Heart right ventricle (tissue), 16 donors: ENCODE measurements around the gene KPNA6. TPM values are rescaled to one million over a fixed set of nuclear protein-coding genes. Genes with fewer than 3 reads are reported as not detected.

Experiments used
- ATAC-seq, 8 donors: fragments of 200-7000 bp; cut with Tn5 transposase; one replicate each; pipeline ENCODE4 v1.9.1; 2020; ENCODE audit warnings: mild to moderate bottlenecking in 8 of 8, moderate library complexity in 8 of 8, moderate number of reproducible peaks in 1 of 8
- DNase-seq, 2 donors: peaks; one replicate each; pipeline ENCODE4 v3.0.0-alpha.2; 2020
- H3K27ac ChIP-seq, 10 donors: fragments of 200-600 bp; sonication (generic) in 2 of 10; one replicate each; pipeline versions ENCODE4 v1.5.0 to v1.8.0; 2020 to 2022; ENCODE audit warnings: mild to moderate bottlenecking in 3 of 10
- H3K27me3 ChIP-seq, 7 donors: fragments of 200-600 bp; one replicate each; pipeline ENCODE4 v1.8.0; 2021 to 2022; ENCODE audit warnings: mild to moderate bottlenecking in 2 of 7
- H3K36me3 ChIP-seq, 9 donors: fragments of 200-600 bp; sonication (generic) in 1 of 9; one replicate each; pipeline versions ENCODE4 v1.5.0 to v1.8.0; 2020 to 2022; ENCODE audit warnings: mild to moderate bottlenecking in 2 of 9
- H3K4me1 ChIP-seq, 9 donors: fragments of 200-600 bp; sonication (generic) in 1 of 9; one replicate each; pipeline versions ENCODE4 v1.5.0 to v1.8.0; 2020 to 2022; ENCODE audit warnings: mild to moderate bottlenecking in 4 of 9
- H3K4me3 ChIP-seq, 10 donors: fragments of 200-600 bp; sonication (generic) in 2 of 10; one replicate each; pipeline versions ENCODE4 v1.5.0 to v1.8.0; 2020 to 2022; ENCODE audit warnings: mild to moderate bottlenecking in 7 of 10, moderate library complexity in 2 of 10
- H3K9me3 ChIP-seq, 11 donors: fragments of 200-600 bp in 10 of 11; sonication (generic) in 2 of 11; one replicate each; pipeline versions ENCODE4 v1.5.0 to v1.8.0; 2013 to 2022; ENCODE audit warnings: mild to moderate bottlenecking in 2 of 11, control low read depth in 1 of 11, moderate library complexity in 1 of 11
- CTCF ChIP-seq, 9 donors: fragments of 200-600 bp; sonication (generic) in 2 of 9; IDR thresholded peaks; one replicate each; pipeline versions ENCODE4 v1.5.0 to v1.8.0; 2021 to 2022; ENCODE audit warnings: antibody characterized with exemption in 9 of 9, mild to moderate bottlenecking in 5 of 9, moderate library complexity in 1 of 9
- WGBS, 2 donors: extraction: QIAGEN DNeasy Blood & Tissue Kit; methylation state at CpG; one replicate each; pipeline ENCODE4 v1.1.7; 2013; ENCODE audit warnings: inconsistent platforms in 1 of 2; 5-methylcytosine and 5-hydroxymethylcytosine counted together
- intact Hi-C, 10 donors: fragments of 100-400 bp; cut with DNase I; formaldehyde crosslinking; loops; one replicate each; pipeline versions ENCODE4 v1.11.1 to v1.14.2; 2022
- polyA plus RNA-seq, 2 donors: library from polyadenylated mRNA; stranded (reverse); fragments of 200-250 nt; gene quantifications; one replicate each; pipeline ENCODE4 v1.2.3, GENCODE V29; 2013
- total RNA-seq, 10 donors: library from RNA; stranded (reverse); fragmentation: NEBNext Ultra II Directional in 3 of 10; extraction: Animal tissue kit (Norgen Biotek cat#: 25700) in 3 of 10; gene quantifications; one replicate each; pipeline versions ENCODE4 v1.2.1 to v1.2.4, GENCODE V29; 2021 to 2023
- donor health status: Arrhythmogenic right ventricular cardiomyopathy.
- donor health status: ischemic (EF 13 %, LVEDD 7.1; RV severe dilation, severe dysfunction).
- donor health status: healthy with polysubstance abuse.
- donor health status: DM: no; HTN: yes; CAD: no.
- donor health status: DM: no; HTN: no; CAD: no.
- donor health status: ischemic (EF 25% LVEDD 6.9; RV normal size, moderate dysfunction).
- donor health status: ischemic (EF 25% LVEDD 5.7; RV mildly dilated, moderate dysfunction).
- donor health status: healthy.
- donor health status: DM: yes; HTN: yes; CAD: no.
- donor health status: Ischemic cardiomyopathy.
- donor health status: ischemic (EF 35%, LVEDD 5.7; RV mildly dilated, moderate dysfunction).
- donor health status: nonischemic (EF 11% LVEDD 7.7; RV severe dilation, severe dysfunction).
- donor health status: DM: yes; HTN: yes; CAD: no.
- donor health status: PGD.
- donor health status: ischemic (EF 29% LVEDD 5.4; RV normal size, mild dysfunction).
- donor health status: nonischemic (EF 23%, LVEDD 6.1; RV moderate dilation, normal function).

The KPNA6 gene
- total and polyA plus RNA-seq, 12 donors = 10.2 to 92.5 (median 81.7) TPM

GRCh38 chr1:32100807-32101708 is 6.8 kb upstream of the KPNA6 start:
- TF ChIP-seq CTCF (IDR thresholded peaks at IDR 0.05) = no peak
- no peak overlapping the region for H3K4me3 ChIP-seq
- no peaks in the 10 kb centered on the region for H3K27me3 ChIP-seq
- H3K36me3 ChIP-seq = peaks cover 0 to 72% (median 16%) of the 10 kb centered on the region in 9 donors
- H3K27ac ChIP-seq = peak overlapping the region in 6 of 10 donors; percentile 3 to 73 (median 41)
- DNase-seq (no peak), ATAC-seq (no peak)
- no peaks in the 10 kb centered on the region for H3K9me3 ChIP-seq
- 93 to 95% methylated on average over 9 of the region's 9 CpGs for WGBS, 2 donors
- H3K4me1 ChIP-seq = peaks cover 0 to 11% (median 5%) of the 10 kb centered on the region in 9 donors
- intact Hi-C loops = no loop called here

GRCh38 chr1:32104127-32104526 is 3.7 kb upstream of the KPNA6 start:
- ATAC-seq = no peak
- H3K4me3 ChIP-seq = no peak overlapping the region
- no peak overlapping the region for H3K27ac ChIP-seq
- no peak for DNase-seq
- H3K36me3 ChIP-seq = peaks cover 0 to 41% (median 0%) of the 10 kb centered on the region in 9 donors
- intact Hi-C loops = no loop called here
- WGBS, 2 donors = 83 to 84% methylated on average over 4 of the region's 4 CpGs
- H3K9me3 ChIP-seq = no peaks in the 10 kb centered on the region
- H3K4me1 ChIP-seq = peaks cover 0 to 28% (median 14%) of the 10 kb centered on the region in 9 donors
- TF ChIP-seq CTCF (IDR thresholded peaks at IDR 0.05) = no peak
- no peaks in the 10 kb centered on the region for H3K27me3 ChIP-seq

- H3K9me3 ChIP-seq = no peaks in the 10 kb centered on the region
- no peak overlapping the region for H3K4me3 ChIP-seq
- ATAC-seq (no peak), DNase-seq (no peak)
- H3K27me3 ChIP-seq = no peaks in the 10 kb centered on the region
- intact Hi-C loops = loop anchor here in 3 of 10 donors (5.0 kb wide), 2 partner anchors 33 to 72 kb away; partner anchors contain the start of genes TMEM39B (in 2 of the 3) and TXLNA (in 1 of the 3)
- peaks cover 0 to 29% (median 0%) of the 10 kb centered on the region in 9 donors for H3K36me3 ChIP-seq
- WGBS, 2 donors = 94 to 100% methylated on average over 1 of the region's 1 CpG
- no peak for TF ChIP-seq CTCF (IDR thresholded peaks at IDR 0.05)
- no peak overlapping the region for H3K27ac ChIP-seq
- H3K4me1 ChIP-seq = peaks cover 3 to 38% (median 21%) of the 10 kb centered on the region in 9 donors
These were observed 2.5 kb upstream of the KPNA6 start for GRCh38 chr1:32105338-32105737.

- H3K27me3 ChIP-seq = no peaks in the 10 kb centered on the region
- DNase-seq = no peak
- H3K4me3 ChIP-seq = peak overlapping the region in 5 of 10 donors; percentile 92 to 99 (median 95)
- intact Hi-C loops = loop anchor here in 3 of 10 donors (5.0 kb wide), 2 partner anchors 34 to 71 kb away; partner anchors contain the start of genes TMEM39B (in 2 of the 3) and TXLNA (in 1 of the 3)
- no peaks in the 10 kb centered on the region for H3K9me3 ChIP-seq
- peaks cover 3 to 43% (median 32%) of the 10 kb centered on the region in 9 donors for H3K4me1 ChIP-seq
- 90 to 93% methylated on average over 9 of the region's 9 CpGs for WGBS, 2 donors
- peaks cover 0 to 19% (median 0%) of the 10 kb centered on the region in 9 donors for H3K36me3 ChIP-seq
- no peak for TF ChIP-seq CTCF (IDR thresholded peaks at IDR 0.05)
- H3K27ac ChIP-seq = peak overlapping the region in 1 of 10 donors; percentile 95
- no peak for ATAC-seq
These were observed 1.1 kb upstream of the KPNA6 start for GRCh38 chr1:32106663-32107275.
